BJ (cell line): ENCODE measurements around the gene TFDP2. TPM values are rescaled to one million over a fixed set of nuclear protein-coding genes. Genes with fewer than 3 reads are reported as not detected.
"Not testable (repeated sequence)": the region's sequence is repeated elsewhere in the genome, so short reads cannot be mapped to it uniquely, and the experiment has no call there.

Source experiments
- CTCF ChIA-PET: fragments of 350-600 bp; formaldehyde crosslinking; extraction: SDS; loops from one replicate; lab custom pipeline; 2021; ENCODE audit warnings: antibody characterized with exemption, inconsistent platforms; lab: Yijun Ruan, JAX
- POLR2A ChIA-PET: fragments of 300-600 bp; sonication (Branson Sonifier 250); formaldehyde crosslinking; extraction: SDS; loops from one replicate; lab custom pipeline; 2021; ENCODE audit warnings: antibody characterized with exemption; lab: Charles Lee
- DNase-seq: peaks from one replicate; pipeline ENCODE4 v3.0.0-alpha.2; 2011; ENCODE audit warnings: low read depth
- H3K27me3 ChIP-seq: 2 replicates; pipeline ENCODE4 v1.6.0; 2011; ENCODE audit warnings: low read length; ENCODE audit not compliant: control insufficient read depth, insufficient read depth
- H3K36me3 ChIP-seq: 2 replicates; pipeline ENCODE4 v1.5.1; 2011; ENCODE audit warnings: low read length; ENCODE audit not compliant: control insufficient read depth, insufficient read depth
- H3K4me3 ChIP-seq: 2 replicates; pipeline ENCODE4 v1.5.1; 2011; ENCODE audit warnings: low read depth, mild to moderate bottlenecking, control low read depth, low read length
- CTCF ChIP-seq: IDR thresholded peaks from 2 replicates; pipeline ENCODE4 v1.5.1; 2011; ENCODE audit warnings: low read depth, mild to moderate bottlenecking, control low read depth, inconsistent platforms, low read length, moderate library complexity; ENCODE audit not compliant: insufficient read depth
- polyA plus RNA-seq: library from polyadenylated mRNA; depleted of rRNA; stranded (reverse); fragments of >200 nt; gene quantifications from 2 replicates; pipeline ENCODE4 v1.2.3, GENCODE V29; 2011

Gene TFDP2
- polyA plus RNA-seq, 1 experiment: 10.9 TPM

- H3K36me3 ChIP-seq: no peaks in the 10 kb centered on the region
- H3K27me3 ChIP-seq: no peaks in the 10 kb centered on the region
- H3K4me3 ChIP-seq: peak overlapping the region; percentile 71
- no peak for TF ChIP-seq CTCF
- CTCF ChIA-PET: interaction anchor here (0.6 to 2.3 kb wide), 5 partner anchors 20 to 206 kb away, joined by 3 to 7 read pairs (median 3); no protein-coding TSS in a partner anchor
- POLR2A ChIA-PET: no interaction called here
- no peak for DNase-seq
Observed at GRCh38 chr3:142148044-142148791, 1.1 kb downstream of the TFDP2 start.

- not testable (repeated sequence) for H3K36me3 ChIP-seq, H3K27me3 ChIP-seq, H3K4me3 ChIP-seq, DNase-seq
- ChIA-PET CTCF (interaction anchor here (0.8 to 1.5 kb wide), 3 partner anchors 19 to 24 kb away, joined by 3 to 5 read pairs (median 3); no protein-coding TSS in a partner anchor), POLR2A (interaction anchor here (0.6 kb wide), 1 partner anchor 135 kb away, joined by 3 read pairs; no protein-coding TSS in a partner anchor)
Observed at GRCh38 chr3:142144587-142144986, 4.8 kb downstream of the TFDP2 start.

- CTCF ChIA-PET, H3K36me3 ChIP-seq, DNase-seq, H3K27me3 ChIP-seq, POLR2A ChIA-PET, H3K4me3 ChIP-seq: not testable (repeated sequence)
Observed at GRCh38 chr3:142140608-142141285, 8.6 kb downstream of the TFDP2 start.

- H3K36me3 ChIP-seq, DNase-seq, H3K27me3 ChIP-seq, CTCF ChIA-PET, POLR2A ChIA-PET, H3K4me3 ChIP-seq: not testable (repeated sequence)
Observed at GRCh38 chr3:142137089-142137488, 12.3 kb downstream of the TFDP2 start.

GRCh38 chr3:142134799-142135325 is 14.5 kb downstream of the TFDP2 start:
- ChIA-PET CTCF (no interaction called here), POLR2A (interaction anchor here (0.5 kb wide), 1 partner anchor 11 kb away, joined by 5 read pairs; no protein-coding TSS in a partner anchor)
- TF ChIP-seq CTCF: no peak
- no peak for DNase-seq
- H3K36me3 ChIP-seq: no peaks in the 10 kb centered on the region
- no peaks in the 10 kb centered on the region for H3K27me3 ChIP-seq
- no peak overlapping the region for H3K4me3 ChIP-seq

GRCh38 chr3:142129516-142130171 is 19.7 kb downstream of the TFDP2 start:
- H3K36me3 ChIP-seq: no peaks in the 10 kb centered on the region
- ChIA-PET CTCF (interaction anchor here (7.3 kb wide), 1 partner anchor 150 kb away, joined by 91 read pairs; no protein-coding TSS in a partner anchor), POLR2A (no interaction called here)
- TF ChIP-seq CTCF: peak; percentile 28; the same call in 1 of the 2 replicates
- no peak overlapping the region for H3K4me3 ChIP-seq
- DNase-seq: no peak
- no peaks in the 10 kb centered on the region for H3K27me3 ChIP-seq
